GM18505 (cell line): ENCODE results near the gene PJVK.
"Not testable (repeated sequence)": the region's sequence is repeated elsewhere in the genome, so short reads cannot be mapped to it uniquely, and the experiment has no call there.

Experiments used
- ATAC-seq: cut with Tn5 transposase; IDR thresholded peaks from one replicate; pipeline ENCODE4 v1.9.1; 2021; ENCODE audit not compliant: unreplicated experiment
- POLR2A ChIP-seq: IDR thresholded peaks from 4 replicates; pipeline ENCODE4 v1.6.1; 2011; ENCODE audit warnings: borderline replicate concordance; ENCODE audit not compliant: insufficient read depth, insufficient read length; ENCODE audit errors: extremely low read depth

PJVK gene

DNA sequence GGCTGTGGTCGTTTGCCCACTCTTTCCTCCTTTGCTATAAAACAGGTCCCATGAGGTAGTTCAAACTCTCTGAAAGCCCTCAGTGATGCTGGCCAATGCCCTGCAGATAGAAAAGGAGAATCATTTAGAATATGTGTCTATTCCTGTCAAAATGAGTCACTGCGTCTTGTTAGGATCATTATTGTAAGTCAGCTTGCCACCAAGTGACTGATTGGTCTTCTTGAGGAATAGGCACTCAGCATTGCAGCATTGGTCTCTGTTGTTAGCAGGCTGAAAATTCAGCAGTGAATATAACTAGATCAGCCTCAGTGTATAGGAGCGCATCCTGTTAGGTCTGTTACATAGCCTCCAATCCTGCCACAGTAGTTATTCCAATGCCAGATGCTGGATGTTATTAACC, 29.1 kb upstream of the PJVK start:
- TF ChIP-seq POLR2A: no peak
- no peak for ATAC-seq

DNA sequence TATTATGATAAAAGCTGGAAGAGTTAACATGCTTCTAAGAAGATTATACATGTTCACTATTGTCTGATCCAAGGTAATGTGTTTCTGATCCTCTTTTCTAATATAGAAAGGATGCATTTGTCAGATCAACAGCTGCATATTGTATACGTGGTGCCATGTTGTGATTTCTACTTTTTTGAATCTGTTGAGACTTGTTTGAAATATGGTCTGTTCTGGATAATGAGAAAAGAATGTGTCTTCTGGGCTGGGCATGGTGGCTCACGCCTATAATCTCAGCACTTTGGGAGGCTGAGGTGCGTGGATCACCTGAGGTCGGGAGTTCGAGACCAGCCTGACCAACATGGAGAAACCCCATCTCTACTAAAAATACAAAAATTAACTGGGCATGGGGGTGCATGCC, 27.4 kb upstream of the PJVK start:
- not testable (repeated sequence) for ATAC-seq

DNA sequence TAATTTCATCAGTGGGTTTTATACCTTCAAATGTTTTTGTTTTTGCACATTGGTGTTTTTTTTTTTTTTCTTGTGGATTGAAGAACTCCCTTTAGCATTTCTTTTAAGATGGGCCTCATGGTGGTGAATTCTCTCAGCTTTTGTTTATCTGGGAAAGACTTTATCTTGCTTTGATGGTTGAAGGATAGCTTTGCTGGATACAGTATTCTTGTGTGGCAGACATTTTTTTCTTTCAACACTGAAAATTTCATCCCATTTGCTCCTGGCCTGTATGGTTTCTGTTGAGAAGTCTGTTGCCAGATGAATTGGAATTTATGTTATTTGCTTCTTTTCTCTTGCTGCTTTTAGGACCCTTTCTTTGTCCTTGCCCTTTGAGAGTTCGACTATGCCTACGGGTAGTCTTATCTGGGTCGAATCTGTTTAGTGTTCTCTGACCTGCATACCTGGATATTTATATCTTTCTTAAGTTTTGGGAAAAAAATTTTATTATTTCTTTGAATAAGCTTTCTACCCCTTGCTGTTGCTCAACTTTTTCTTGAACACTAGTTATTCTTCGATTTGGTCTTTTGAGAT, 25.8 kb upstream of the PJVK start:
- no peak for TF ChIP-seq POLR2A
- no peak for ATAC-seq

DNA sequence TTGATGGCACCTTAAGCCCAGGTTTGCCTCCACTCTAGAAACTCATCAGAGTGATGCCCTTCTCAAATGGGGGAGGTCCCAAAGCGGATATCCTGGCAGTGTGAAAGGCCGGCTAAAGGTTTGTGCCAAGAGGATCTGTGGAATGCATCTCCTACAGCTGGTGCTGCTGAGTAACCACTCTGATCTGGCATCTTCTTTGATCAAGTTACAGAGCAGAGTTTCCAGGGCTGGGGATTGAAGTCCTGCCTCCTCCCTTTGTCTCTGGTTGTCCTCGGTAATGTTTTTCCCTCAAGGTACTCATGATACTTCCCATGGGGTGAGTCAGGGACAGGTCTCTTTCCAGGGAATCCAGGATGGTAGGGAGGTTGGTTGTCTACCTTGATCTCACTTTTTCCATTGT, 24.8 kb upstream of the PJVK start:
- ATAC-seq: no peak
- no peak for TF ChIP-seq POLR2A

DNA sequence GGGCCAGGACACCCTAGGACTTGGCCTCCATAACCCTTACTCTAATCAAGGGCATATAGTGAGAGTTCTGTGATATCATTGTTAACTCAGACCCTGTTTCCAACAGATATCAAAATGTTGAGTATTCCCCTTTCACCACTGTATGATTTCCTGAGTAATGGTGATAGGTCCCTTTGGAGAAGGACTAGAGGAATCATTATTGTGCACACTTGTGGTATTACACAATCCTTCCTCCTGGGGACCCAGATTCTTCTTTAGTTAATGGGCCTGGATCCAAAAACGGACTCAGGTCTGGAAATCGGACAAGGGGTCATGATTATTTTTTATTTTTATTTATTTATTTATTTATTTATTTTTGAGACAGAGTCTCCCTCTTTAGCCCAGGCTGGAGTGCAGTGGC, 23.7 kb upstream of the PJVK start:
- no peak for TF ChIP-seq POLR2A
- ATAC-seq: no peak

DNA sequence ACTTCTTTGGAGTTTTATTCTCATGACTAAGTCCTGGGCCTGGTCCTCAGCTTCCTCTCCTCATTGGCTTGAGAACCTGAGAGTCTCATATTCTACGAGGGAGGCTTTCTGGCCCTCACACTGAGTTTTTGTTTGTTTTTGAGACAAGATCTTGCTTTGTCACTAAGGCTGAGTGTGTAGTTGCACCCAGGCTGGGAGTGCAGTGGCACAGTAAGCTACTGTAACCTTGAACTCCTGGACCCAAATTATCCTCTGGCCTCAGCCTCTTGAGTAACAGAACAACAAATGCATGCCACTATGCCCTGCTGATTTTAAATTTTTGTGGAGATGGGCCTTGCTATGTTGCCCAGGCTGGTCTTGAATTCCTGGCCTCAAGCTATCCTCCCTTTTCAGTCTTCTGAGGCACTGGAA, 22.8 kb upstream of the PJVK start:
- no peak for TF ChIP-seq POLR2A
- no peak for ATAC-seq

GRCh38 chr2:178429336-178429735, 21.8 kb upstream of the PJVK start:
- ATAC-seq: no peak
- TF ChIP-seq POLR2A: no peak

DNA sequence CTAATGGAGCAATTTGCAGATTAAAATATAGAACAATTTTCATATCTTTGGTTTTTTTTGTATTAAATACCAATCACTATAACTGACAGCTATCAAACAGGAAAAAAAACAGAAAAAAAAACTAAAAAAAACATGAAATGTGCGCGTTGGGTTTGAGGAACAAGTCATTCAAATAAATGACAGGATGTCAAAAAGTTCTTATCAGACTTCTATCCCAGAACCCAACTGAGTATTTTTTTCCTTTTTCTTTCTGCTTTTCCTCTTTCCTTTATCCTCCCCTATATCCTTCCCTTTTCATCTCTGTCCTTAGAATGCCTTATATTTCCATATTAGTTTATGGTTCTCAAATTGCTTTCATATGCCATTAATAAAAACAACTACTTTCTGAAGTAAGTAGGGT, 14.5 kb upstream of the PJVK start:
- no peak for ATAC-seq
- TF ChIP-seq POLR2A: no peak

- no peak for TF ChIP-seq POLR2A
- ATAC-seq: no peak
Measured at GRCh38 chr2:178441426-178441825, 9.8 kb upstream of the PJVK start.

DNA sequence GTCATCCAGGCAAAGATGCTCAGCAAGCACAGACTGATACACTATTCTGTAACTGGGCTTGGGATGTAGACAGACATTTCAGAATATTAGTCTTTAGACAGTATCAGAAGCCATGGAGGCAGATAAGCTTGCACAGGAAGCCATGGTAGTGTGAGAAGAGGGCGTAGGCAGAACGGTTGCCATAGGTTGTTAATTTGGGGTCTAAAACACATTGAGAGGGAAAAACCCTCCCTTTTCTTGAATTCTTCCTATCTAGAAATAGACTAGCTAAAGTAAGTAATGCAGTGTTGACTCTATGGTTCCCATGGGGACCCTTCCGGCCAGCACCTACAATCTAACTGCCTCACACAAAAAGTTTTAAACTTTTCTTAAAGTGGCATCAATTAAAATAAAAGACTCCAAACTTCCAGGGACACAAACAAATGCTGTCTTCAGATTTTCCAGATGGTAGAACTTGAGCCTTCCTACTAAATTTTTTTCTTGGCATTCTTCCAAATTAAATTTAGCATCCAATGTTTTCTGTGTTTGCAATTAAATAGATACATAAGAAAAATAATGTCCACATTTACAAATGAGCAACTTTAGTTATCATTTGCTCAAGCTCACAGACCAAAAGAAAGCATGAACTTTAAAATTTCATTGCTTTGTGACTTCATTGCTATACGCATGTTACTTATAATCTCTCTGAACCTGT, 2.1 kb upstream of the PJVK start:
- no peak for ATAC-seq
- no peak for TF ChIP-seq POLR2A

- no peak for TF ChIP-seq POLR2A
- ATAC-seq: peak; percentile 4
Measured at GRCh38 chr2:178449700-178450523, 1.3 kb upstream of the PJVK start.

- ATAC-seq: peak; percentile 49
- TF ChIP-seq POLR2A: no peak
Measured at GRCh38 chr2:178450524-178450773, 729 bp upstream of the PJVK start.

GRCh38 chr2:178452334-178452733, 1.2 kb downstream of the PJVK start:
- ATAC-seq: no peak
- no peak for TF ChIP-seq POLR2A

- no peak for ATAC-seq
- TF ChIP-seq POLR2A: no peak
Measured at GRCh38 chr2:178452870-178453269, 1.7 kb downstream of the PJVK start.
